ENCODE results near the gene FBN3.

DNA sequence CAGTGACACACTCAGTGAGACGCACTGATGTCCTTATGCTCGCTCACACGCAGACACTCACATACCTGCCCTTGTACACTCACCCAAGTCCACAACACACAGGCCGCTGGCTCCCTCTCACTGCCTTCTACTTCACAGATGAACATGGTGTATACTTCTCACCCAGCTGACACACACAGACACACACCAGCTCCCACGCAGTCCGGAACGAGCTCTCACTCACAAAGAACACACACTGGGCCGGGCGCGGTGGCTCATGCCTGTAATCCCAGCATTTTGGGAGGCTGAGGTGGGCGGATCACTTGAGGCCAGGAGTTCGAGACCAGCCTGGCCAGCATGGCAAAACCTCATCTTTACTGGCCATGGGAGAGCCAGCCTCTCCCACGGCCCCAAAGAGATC lies 65.2 kb downstream of the FBN3 start:
- TF ChIP-seq, protein P1, sequence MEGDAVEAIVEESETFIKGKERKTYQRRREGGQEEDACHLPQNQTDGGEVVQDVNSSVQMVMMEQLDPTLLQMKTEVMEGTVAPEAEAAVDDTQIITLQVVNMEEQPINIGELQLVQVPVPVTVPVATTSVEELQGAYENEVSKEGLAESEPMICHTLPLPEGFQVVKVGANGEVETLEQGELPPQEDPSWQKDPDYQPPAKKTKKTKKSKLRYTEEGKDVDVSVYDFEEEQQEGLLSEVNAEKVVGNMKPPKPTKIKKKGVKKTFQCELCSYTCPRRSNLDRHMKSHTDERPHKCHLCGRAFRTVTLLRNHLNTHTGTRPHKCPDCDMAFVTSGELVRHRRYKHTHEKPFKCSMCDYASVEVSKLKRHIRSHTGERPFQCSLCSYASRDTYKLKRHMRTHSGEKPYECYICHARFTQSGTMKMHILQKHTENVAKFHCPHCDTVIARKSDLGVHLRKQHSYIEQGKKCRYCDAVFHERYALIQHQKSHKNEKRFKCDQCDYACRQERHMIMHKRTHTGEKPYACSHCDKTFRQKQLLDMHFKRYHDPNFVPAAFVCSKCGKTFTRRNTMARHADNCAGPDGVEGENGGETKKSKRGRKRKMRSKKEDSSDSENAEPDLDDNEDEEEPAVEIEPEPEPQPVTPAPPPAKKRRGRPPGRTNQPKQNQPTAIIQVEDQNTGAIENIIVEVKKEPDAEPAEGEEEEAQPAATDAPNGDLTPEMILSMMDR (conservative IDR thresholded peaks at IDR 0.05; ENCODE audit: low read length), result no peak
- no peak for TF ChIP-seq EZH2phosphoT487 (IDR thresholded peaks at IDR 0.05; ENCODE audit: borderline replicate concordance)

Data from Loucy (cell line).